GM23338 (cell line): ENCODE data around the gene RNFT1.
"Not testable (repeated sequence)": the region's sequence is repeated elsewhere in the genome, so short reads cannot be mapped to it uniquely, and the experiment has no call there.

Source experiments
- CREB1 ChIP-seq: fragments of 250-450 bp; sonication (Bioruptor Pico); IDR thresholded peaks from 2 replicates; pipeline ENCODE4 v1.5.0; 2020; ENCODE audit warnings: low read depth, mild to moderate bottlenecking, moderate library complexity
- CTCF ChIP-seq, 2 experiments: fragments of 200-600 bp in 1 of 2; sonication (generic) in 1 of 2; conservative IDR thresholded peaks; 2 replicates each; pipeline versions ENCODE4 v1.5.1 to v1.6.1; 2016 to 2017; ENCODE audit warnings: antibody characterized with exemption in 2 of 2, low read depth in 2 of 2, mild to moderate bottlenecking in 2 of 2, moderate library complexity in 1 of 2
- EZH2 ChIP-seq: fragments of 200-600 bp; sonication (generic); IDR thresholded peaks from one replicate; pipeline ENCODE4 v1.8.0; 2017; ENCODE audit warnings: antibody characterized with exemption, mild to moderate bottlenecking, low read depth; ENCODE audit not compliant: unreplicated experiment
- EZH2phosphoT487 ChIP-seq: fragments of 200-600 bp; sonication (generic); IDR thresholded peaks from one replicate; pipeline ENCODE4 v1.8.1; 2018; ENCODE audit warnings: antibody characterized with exemption; ENCODE audit not compliant: unreplicated experiment
- JUNB ChIP-seq: IDR thresholded peaks from one replicate; pipeline ENCODE4 v1.6.1; 2016; ENCODE audit warnings: antibody characterized with exemption; ENCODE audit not compliant: unreplicated experiment
- NANOG ChIP-seq: IDR thresholded peaks from 2 replicates; pipeline ENCODE4 v1.6.1; 2016; ENCODE audit warnings: antibody characterized with exemption, borderline replicate concordance
- POLR2AphosphoS5 ChIP-seq: IDR thresholded peaks from 2 replicates; pipeline ENCODE4 v1.6.1; 2016; ENCODE audit warnings: antibody characterized with exemption, low read depth
- REST ChIP-seq: IDR thresholded peaks from one replicate; pipeline ENCODE4 v1.6.1; 2018; ENCODE audit warnings: antibody characterized with exemption; ENCODE audit not compliant: unreplicated experiment
- STAT1 ChIP-seq: IDR thresholded peaks from one replicate; pipeline ENCODE4 v1.6.1; 2016; ENCODE audit warnings: antibody characterized with exemption; ENCODE audit not compliant: unreplicated experiment
- ZNF114 ChIP-seq: fragments of 250-450 bp; sonication (Bioruptor Pico); IDR thresholded peaks from 2 replicates; pipeline ENCODE4 v1.5.0; 2020; ENCODE audit warnings: mild to moderate bottlenecking, moderate library complexity
- TF ChIP-seq, protein P1 (sequence below): IDR thresholded peaks from 2 replicates; pipeline ENCODE4 v1.6.1; 2016; ENCODE audit warnings: antibody characterized with exemption

GRCh38 chr17:59971771-59972170 lies 7.2 kb upstream of the RNFT1 start:
- not testable (repeated sequence) for TF ChIP-seq CTCF (conservative IDR thresholded peaks at IDR 0.05; ENCODE audit: low read depth in 2 of 2); EZH2; EZH2phosphoT487; POLR2AphosphoS5; REST; ZNF114 (CRISPR knock-in tag); CREB1 (CRISPR knock-in tag); JUNB; STAT1; NANOG
- TF ChIP-seq, protein P1, sequence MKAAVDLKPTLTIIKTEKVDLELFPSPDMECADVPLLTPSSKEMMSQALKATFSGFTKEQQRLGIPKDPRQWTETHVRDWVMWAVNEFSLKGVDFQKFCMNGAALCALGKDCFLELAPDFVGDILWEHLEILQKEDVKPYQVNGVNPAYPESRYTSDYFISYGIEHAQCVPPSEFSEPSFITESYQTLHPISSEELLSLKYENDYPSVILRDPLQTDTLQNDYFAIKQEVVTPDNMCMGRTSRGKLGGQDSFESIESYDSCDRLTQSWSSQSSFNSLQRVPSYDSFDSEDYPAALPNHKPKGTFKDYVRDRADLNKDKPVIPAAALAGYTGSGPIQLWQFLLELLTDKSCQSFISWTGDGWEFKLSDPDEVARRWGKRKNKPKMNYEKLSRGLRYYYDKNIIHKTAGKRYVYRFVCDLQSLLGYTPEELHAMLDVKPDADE: not testable (repeated sequence)
